Measurements from ENCODE around the gene VAV3.

VAV3 gene

DNA sequence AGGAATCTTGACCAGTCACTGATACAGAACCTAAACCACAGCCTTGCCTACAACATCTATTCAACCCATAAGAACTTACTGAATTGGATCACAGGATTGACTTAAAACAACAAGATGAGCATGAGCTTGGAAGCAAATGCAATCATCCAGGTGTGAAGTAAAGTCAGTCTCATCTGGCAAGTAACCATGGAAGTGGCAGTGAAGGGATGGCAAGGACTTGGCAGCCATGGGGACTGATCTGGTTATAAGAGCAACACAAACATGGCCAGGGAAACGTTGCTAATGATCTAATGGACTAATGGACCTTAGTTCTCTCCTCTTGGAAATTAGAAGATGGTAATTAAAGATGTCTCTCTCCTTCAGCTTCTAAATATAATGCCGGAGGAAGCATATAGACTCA is 133.1 kb downstream of the VAV3 start:
- DNase-seq, result no peak

GRCh38 chr1:107830526-107830925 is 134.5 kb downstream of the VAV3 start:
- DNase-seq, result no peak

GRCh38 chr1:107830075-107830474 is 134.9 kb downstream of the VAV3 start:
- no peak for DNase-seq

GRCh38 chr1:107829036-107829770 is 135.8 kb downstream of the VAV3 start:
- DNase-seq, result no peak

DNA sequence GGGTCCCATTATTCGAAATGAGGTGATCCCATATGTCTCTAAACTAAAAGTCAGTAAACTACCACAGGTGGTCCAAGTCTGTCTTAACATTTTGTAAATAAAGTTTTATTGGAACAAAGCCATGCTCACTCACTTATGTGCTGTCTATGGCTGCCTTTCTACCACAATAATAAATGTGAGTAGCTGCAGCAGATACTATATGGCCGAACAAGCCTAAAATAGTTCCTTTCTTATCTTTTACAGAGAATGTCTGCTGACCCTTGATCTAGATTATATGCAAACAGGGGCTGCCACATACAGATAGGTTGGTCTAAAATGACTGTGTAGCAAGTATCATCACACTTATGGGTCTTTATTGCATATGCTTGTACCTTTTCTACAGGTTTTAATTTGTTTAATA is 140.0 kb downstream of the VAV3 start:
- DNase-seq, result no peak

DNA sequence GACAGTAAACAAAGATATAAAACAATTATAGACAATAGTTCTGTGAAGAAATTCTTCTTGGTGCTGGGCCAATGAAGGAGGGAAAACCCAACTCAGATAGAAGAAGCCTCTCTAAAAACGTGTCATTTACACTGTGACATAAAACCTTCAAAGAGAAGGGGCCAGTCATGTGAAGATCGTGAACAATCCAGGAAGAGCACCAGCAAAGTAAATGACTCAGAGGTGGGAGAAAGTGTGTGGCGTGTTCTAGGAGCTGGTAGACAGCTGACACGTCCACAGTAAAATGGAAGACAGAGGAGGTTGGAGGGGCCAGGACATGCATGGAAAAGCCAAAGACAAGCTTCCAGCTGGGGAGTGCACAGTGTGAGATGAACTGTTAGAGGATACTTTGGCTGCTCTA is 143.6 kb downstream of the VAV3 start:
- no peak for DNase-seq

DNA sequence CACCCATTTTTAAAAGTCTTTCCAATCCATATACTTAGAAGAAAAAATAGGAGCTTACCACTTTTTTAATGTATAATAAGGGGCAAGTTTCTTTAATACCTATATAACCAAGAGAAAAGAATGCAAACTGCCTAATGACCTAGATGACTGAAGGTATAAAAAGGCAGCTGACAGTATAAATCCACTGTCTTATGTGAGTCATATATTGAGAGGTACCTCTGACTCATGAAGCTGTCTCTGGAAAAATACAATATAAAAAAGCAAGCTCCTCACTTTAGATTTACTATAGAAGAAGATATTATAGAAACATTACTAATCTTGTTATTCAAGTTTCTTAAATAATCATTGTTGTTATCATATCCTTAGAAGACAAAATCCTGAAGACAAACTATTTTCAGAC is 144.2 kb downstream of the VAV3 start:
- DNase-seq, result peak in 1 of 2 experiments; percentile 9

GRCh38 chr1:107817935-107818334 is 147.0 kb downstream of the VAV3 start:
- DNase-seq, result no peak

GRCh38 chr1:107817206-107817605 is 147.8 kb downstream of the VAV3 start:
- DNase-seq, result no peak

DNA sequence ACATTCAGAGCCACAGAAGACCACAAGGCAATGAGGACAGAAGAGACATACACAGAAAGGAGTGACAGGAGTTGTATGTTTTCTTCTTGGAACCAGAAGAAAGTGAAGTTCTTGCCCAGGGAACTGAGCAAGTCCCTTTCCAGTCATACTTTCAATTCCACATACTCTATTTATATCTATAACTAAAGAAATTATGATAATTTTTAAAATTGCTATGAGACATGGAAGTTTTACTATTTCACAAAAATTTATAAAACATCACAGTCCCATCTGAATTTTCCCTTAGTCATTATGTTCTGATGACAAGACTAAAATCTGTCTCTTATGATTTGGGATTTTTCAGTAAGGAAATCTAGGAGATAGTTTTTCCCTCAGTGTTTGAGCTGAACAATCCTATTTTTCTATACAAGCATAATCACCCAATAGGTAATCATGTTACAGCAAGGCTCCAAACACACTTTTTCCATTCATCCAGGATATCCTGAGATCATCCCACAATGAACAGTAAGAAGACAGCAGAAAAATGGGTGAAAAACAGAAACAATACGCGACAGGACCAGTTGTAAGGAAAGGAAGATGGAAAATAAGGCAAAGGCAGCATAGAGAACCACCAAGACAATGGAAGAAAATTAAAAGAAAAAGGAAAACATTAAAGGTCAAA is 154.6 kb downstream of the VAV3 start:
- no peak for DNase-seq

DNA sequence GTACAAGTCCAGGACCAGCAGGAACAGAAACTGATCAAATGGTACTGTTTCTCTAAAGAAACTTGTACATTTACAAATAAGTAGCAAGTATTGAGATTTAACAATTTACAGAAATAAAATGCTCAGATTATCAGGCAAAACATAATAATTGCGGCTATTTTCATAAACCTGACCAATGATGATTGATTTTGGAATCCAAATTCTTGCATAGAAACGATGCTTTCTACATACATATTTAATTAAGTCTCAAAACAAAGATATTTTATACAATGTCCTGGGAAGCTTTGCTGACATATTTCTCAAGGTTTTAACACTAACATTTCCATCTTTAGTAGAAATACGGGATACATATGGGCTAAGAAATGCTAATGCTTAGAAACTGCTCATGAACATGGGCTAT is 157.1 kb downstream of the VAV3 start:
- DNase-seq, result no peak

DNA sequence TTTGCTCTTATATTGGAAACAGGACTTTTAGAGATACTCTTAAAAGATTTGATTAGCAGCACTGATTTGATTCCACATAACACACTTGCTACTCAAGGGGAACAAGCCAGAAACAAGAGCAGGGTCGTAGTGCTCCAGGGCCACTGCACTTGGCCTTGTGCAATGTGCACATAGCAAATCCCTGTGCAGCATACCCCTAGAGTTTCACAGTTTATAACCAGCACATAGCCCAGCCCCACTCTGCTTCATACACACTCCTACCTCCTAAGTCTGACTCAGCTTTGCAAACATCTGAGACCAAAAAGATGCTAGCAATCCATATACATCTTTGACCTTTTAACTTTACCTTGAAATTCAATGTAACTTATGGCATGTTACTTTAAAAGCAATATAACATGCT is 157.6 kb downstream of the VAV3 start:
- DNase-seq, result no peak

DNA sequence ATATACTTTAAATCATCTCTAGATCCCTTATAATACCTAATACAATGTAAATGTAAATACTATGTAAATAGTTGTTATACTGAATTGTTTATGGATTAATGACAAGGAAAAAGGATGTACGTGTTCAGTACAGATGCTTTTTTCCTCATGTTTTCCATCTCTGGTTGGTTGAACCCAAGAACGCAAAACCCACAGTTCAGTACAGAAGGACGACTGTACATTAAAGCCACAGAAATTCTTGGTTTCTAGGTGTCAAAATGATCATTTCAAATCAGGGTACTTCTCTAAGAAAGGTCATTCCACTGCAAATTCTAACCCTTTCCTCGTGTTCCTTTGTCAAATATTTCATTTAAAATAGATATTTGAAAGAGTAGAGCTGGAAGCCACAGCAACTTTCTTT is 158.1 kb downstream of the VAV3 start:
- no peak for DNase-seq

- DNase-seq, result no peak
Measured at GRCh38 chr1:107804741-107805140, 160.2 kb downstream of the VAV3 start.

DNA sequence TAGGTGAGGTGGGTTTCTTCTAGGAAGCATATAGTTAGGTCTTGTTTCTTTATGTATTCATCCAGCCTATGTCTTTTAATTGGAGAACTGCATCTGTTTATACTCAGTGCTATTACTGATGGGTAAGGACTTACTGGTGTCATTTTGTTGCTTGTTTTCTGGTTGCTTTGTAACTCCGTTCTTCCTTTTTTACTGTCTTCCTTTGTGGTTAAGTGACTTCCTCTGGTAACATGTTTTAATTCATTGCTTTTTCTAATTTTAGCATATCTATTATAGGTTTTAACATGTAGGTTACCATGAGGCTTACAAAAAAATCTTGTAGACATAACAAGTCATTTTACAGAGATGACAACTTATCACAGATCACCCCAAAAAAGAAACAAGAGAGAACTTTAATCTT is 160.8 kb downstream of the VAV3 start:
- DNase-seq, result no peak

- DNase-seq, result no peak
Measured at GRCh38 chr1:107803579-107803978, 161.4 kb downstream of the VAV3 start.

- DNase-seq, result no peak
Measured at GRCh38 chr1:107802654-107803053, 162.3 kb downstream of the VAV3 start.

GRCh38 chr1:107795994-107796393 is 169.0 kb downstream of the VAV3 start:
- DNase-seq, result no peak

DNA sequence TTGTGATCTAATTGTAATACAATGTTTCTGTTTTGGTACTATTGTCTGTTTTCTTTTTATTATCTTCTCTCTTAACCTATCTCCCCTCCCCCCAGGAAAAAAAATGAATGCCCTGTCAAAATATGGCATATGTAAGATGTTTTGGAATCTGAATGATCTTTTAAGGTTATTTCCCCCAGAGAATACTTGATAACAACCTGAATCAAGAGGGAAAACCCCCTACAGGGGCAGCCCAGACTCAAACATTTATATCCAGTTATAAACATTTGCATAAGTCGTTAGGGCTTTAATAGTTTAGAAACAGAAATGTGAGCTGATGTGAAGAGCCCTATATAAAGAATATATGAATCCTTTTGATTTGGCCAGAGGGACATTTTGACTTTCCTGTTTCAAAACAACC is 169.5 kb downstream of the VAV3 start:
- no peak for DNase-seq

DNA sequence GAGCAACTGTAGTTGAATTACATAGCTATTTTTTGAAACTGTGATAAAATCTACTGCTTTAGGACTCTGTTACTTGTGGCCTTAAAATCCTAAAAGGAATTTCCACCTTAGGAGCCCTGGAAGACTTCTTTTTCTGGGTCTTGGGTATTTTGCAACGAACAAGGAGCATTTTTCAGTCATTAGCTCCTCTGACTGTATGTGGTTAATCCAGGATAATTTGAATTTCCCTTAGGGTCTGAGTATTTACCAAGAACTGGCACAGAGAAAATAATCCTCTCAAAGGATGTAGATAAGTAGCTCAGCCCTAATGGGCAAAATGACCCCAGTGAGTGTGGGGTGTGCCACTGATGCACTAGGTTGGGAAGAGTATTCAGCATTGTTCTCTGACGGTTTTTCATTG is 170.4 kb downstream of the VAV3 start:
- DNase-seq, result no peak

DNA sequence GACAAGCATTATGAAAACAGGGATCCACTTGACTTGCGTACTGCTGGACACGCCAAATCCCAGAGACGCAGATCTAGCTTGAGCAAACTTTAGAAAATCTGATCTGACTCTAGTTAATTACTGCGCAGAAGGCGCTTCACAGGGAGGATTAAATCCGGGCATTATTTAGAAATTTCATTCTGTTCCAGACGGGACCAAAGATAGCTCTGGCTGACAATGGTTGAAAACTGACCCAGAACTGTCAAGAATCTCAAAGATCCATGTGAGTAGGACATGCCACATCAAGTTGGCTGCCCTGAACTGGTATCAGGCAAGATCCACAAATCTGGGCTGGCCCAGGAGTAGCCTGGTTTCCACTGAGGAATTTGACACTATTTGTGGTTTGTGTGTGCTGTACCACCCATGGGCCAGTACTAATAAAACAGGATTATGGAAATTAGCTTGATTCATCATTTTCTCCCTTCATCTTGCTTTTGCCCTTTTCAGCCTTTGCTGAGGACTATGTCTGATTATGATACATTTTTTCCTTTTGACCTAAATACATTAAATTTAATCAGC is 171.0 kb downstream of the VAV3 start:
- no peak for DNase-seq

DNA sequence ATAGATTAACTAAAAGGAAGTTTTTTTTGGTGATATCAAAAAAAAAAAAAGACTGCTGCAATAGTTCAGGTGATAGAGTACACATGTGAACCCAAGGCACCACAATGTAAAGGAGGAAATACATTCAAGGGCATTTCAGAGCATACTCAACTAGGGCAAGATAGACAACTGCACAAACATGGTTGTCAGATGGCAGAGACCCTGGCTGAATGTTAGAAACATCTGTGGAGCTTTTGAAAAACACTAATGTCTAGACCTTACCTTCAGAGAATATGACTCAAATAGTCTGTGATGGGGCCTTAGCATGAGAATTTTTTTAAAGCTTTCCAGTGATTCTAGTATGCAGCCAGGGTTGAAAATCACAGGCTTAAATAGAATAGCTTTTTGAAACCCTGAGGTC is 173.6 kb downstream of the VAV3 start:
- no peak for DNase-seq

DNA sequence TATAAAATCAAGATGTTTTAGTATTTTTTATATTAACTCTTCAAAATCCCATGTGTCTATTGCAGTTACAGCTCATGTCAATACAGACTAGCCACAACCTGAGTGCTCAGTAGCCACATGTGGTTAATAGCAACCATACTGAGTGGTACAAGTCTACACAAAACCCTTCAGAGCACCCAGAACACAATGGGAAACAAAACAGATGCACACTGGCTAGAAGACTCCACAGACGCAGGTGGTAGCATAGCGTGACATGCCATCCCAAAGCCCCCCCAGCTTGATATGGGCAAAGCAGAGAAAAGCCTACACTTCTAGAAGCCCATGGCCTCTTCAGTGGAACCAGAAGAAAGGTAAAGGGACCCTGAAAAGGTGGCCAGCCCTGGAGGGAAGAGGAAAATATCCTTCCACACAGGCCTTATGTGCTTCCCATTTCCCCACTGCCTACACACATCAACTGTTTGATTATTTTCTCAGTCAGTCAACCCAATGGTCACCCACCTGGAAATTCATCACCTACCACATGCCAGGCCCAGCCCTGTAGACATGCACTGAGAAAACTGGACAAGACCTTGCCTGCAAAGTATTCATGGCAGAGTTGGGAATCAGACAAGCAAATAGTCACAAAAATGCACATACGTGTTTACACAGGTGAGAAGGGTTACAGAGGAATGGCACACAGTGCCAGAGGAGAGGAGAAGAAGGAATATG is 175.0 kb downstream of the VAV3 start:
- no peak for DNase-seq
